HCT116 (cell line): ENCODE measurements around the gene MSTN. TPM values are rescaled to one million over a fixed set of nuclear protein-coding genes. Genes with fewer than 3 reads are reported as not detected.

Experiments used
- ATAC-seq: fragments of 200-7000 bp; cut with Tn5 transposase; 2 replicates; pipeline ENCODE4 v1.9.1; 2020; ENCODE audit warnings: mild to moderate bottlenecking, moderate library complexity
- BruUV-seq: library from RNA; stranded (reverse); fragments of 400-500 nt; replicated peaks from 2 replicates; lab custom pipeline; 2021; lab: Mats Ljungman, UMichigan
- CTCF ChIA-PET: fragments of 300-600 bp; sonication (Branson Sonifier 250); formaldehyde crosslinking; loops from one replicate; lab custom pipeline; 2021; ENCODE audit warnings: antibody characterized with exemption; lab: Charles Lee
- POLR2A ChIA-PET: fragments of 300-600, 350-600 bp; sonication (Branson Sonifier 250); formaldehyde crosslinking; loops from one replicate; lab custom pipeline; 2021; ENCODE audit warnings: antibody characterized with exemption; lab: Charles Lee
- RAD21 ChIA-PET, 2 experiments: fragments of 300-600 bp; sonication (Branson Sonifier 250); formaldehyde crosslinking; loops; one replicate each; lab custom pipeline; 2023; ENCODE audit warnings: low total read pairs in 2 of 2; ENCODE audit not compliant: uncharacterized antibody in 2 of 2, unreplicated experiment in 2 of 2, low non-redundant PET in 1 of 2; lab: Charles Lee
- DNase-seq: peaks from one replicate; pipeline ENCODE4 v3.0.0-alpha.2; 2010; ENCODE audit warnings: low read depth, low spot score
- H2AFZ ChIP-seq: fragments of 200-600 bp; shearing (Covaris generic), sonication (generic); 2 replicates; pipeline ENCODE4 v1.6.1; 2017; ENCODE audit warnings: low read depth, mixed run types, mixed read lengths, antibody characterized with exemption, low read length; ENCODE audit not compliant: poor library complexity, severe bottlenecking
- H3K27ac ChIP-seq: 2 replicates; pipeline ENCODE4 v1.5.1; 2012; ENCODE audit warnings: low read depth, low read length
- H3K27me3 ChIP-seq: fragments of 200-600 bp; sonication (generic); 2 replicates; pipeline ENCODE4 v1.6.1; 2016; ENCODE audit warnings: mixed run types, low read length, mixed read lengths; ENCODE audit not compliant: insufficient read depth
- H3K36me3 ChIP-seq, 2 experiments: fragments of 200-500 bp in 1 of 2; fragments of 200-600 bp in 1 of 2; sonication (Bioruptor generic) in 1 of 2; sonication (generic) in 1 of 2; 2 replicates each; pipeline versions ENCODE4 v1.5.1 to v1.6.1; 2014 to 2016; ENCODE audit warnings: low read length in 2 of 2, inconsistent platforms in 1 of 2, mixed read lengths in 1 of 2, mixed run types in 1 of 2; ENCODE audit not compliant: insufficient read depth in 2 of 2, control insufficient read depth in 1 of 2
- H3K4me1 ChIP-seq, 2 experiments: fragments of 200-600 bp in 1 of 2; sonication (generic) in 1 of 2; 2 replicates each; pipeline versions ENCODE4 v1.5.1 to v1.6.1; 2012 to 2017; ENCODE audit warnings: low read length in 2 of 2, inconsistent platforms in 1 of 2, mild to moderate bottlenecking in 1 of 2, mixed read lengths in 1 of 2, mixed run types in 1 of 2, moderate library complexity in 1 of 2; ENCODE audit not compliant: insufficient read depth in 2 of 2, control insufficient read depth in 1 of 2
- H3K4me2 ChIP-seq: fragments of 200-600 bp; sonication (generic); 2 replicates; pipeline ENCODE4 v1.6.1; 2017; ENCODE audit warnings: mixed run types, low read length, mixed read lengths
- H3K4me3 ChIP-seq, 2 experiments: fragments of 200-600 bp in 1 of 2; sonication (generic) in 1 of 2; replicated peaks in 1 of 2; 2 replicates each; pipeline ENCODE4 v1.5.1; 2011 to 2016; ENCODE audit warnings: low read length in 2 of 2, control low read depth in 1 of 2, low read depth in 1 of 2, mild to moderate bottlenecking in 1 of 2, mixed read lengths in 1 of 2, mixed run types in 1 of 2
- H3K79me2 ChIP-seq: fragments of 200-600 bp; sonication (generic); 2 replicates; pipeline ENCODE4 v1.6.1; 2017; ENCODE audit warnings: mild to moderate bottlenecking, mixed run types, low read length, moderate library complexity, mixed read lengths; ENCODE audit not compliant: insufficient read depth
- H3K9ac ChIP-seq: fragments of 200-600 bp; sonication (generic); 2 replicates; pipeline ENCODE4 v1.6.1; 2016; ENCODE audit warnings: low read length, mixed read lengths
- H3K9me2 ChIP-seq: fragments of 200-600 bp; sonication (generic), shearing (Covaris generic); 2 replicates; pipeline ENCODE4 v1.6.1; 2017; ENCODE audit warnings: mixed run types, mild to moderate bottlenecking, moderate library complexity; ENCODE audit not compliant: insufficient read depth
- H3K9me3 ChIP-seq, 2 experiments: fragments of 200-500 bp in 1 of 2; fragments of 200-600 bp in 1 of 2; sonication (Bioruptor generic) in 1 of 2; sonication (generic) in 1 of 2; 2 replicates each; pipeline ENCODE4 v1.6.1; 2014 to 2017; ENCODE audit warnings: low read length in 2 of 2, mixed read lengths in 2 of 2, inconsistent platforms in 1 of 2, low read depth in 1 of 2, mild to moderate bottlenecking in 1 of 2, mixed run types in 1 of 2, moderate library complexity in 1 of 2; ENCODE audit not compliant: control insufficient read depth in 1 of 2, insufficient read depth in 1 of 2
- H4K20me1 ChIP-seq: fragments of 200-600 bp; sonication (generic), shearing (Covaris generic); 2 replicates; pipeline ENCODE4 v1.6.1; 2017; ENCODE audit warnings: mixed run types, mild to moderate bottlenecking, moderate library complexity; ENCODE audit not compliant: insufficient read depth
- ATF3 ChIP-seq: IDR thresholded peaks from 2 replicates; pipeline ENCODE4 v1.6.1; 2012
- CEBPB ChIP-seq: IDR thresholded peaks from 2 replicates; pipeline ENCODE4 v1.6.1; 2012; ENCODE audit warnings: low read depth
- EGR1 ChIP-seq: IDR thresholded peaks from 2 replicates; pipeline ENCODE4 v1.6.1; 2012; ENCODE audit warnings: low read depth
- ELF1 ChIP-seq: IDR thresholded peaks from 2 replicates; pipeline ENCODE4 v1.6.1; 2012; ENCODE audit warnings: low read depth, borderline replicate concordance
- MAX ChIP-seq: IDR thresholded peaks from 2 replicates; pipeline ENCODE4 v1.6.1; 2012
- POLR2A ChIP-seq: IDR thresholded peaks from 2 replicates; pipeline ENCODE4 v1.7.0; 2011; ENCODE audit warnings: borderline replicate concordance; ENCODE audit not compliant: insufficient read depth, insufficient read length; ENCODE audit errors: extremely low read depth
- POLR2AphosphoS5 ChIP-seq: IDR thresholded peaks from 2 replicates; pipeline ENCODE4 v1.6.1; 2011; ENCODE audit warnings: mild to moderate bottlenecking, low read depth, low read length, moderate library complexity
- RAD21 ChIP-seq: IDR thresholded peaks from 2 replicates; pipeline ENCODE4 v1.6.1; 2012; ENCODE audit warnings: low read depth, mild to moderate bottlenecking
- REST ChIP-seq: IDR thresholded peaks from 2 replicates; pipeline ENCODE4 v1.6.1; 2012; ENCODE audit warnings: low read depth
- YY1 ChIP-seq: IDR thresholded peaks from 2 replicates; pipeline ENCODE4 v1.6.1; 2011; ENCODE audit warnings: low read length, low read depth, moderate library complexity, mild to moderate bottlenecking; ENCODE audit not compliant: insufficient replicate concordance; ENCODE audit errors: extremely low read depth
- ZBTB33 ChIP-seq: IDR thresholded peaks from 2 replicates; pipeline ENCODE4 v1.6.1; 2011; ENCODE audit warnings: mild to moderate bottlenecking, low read length, moderate library complexity; ENCODE audit not compliant: insufficient replicate concordance; ENCODE audit errors: extremely low read depth
- ZNF274 ChIP-seq: fragments of 200-500 bp; sonication (Bioruptor generic); IDR thresholded peaks from 2 replicates; pipeline ENCODE4 v1.6.1; 2014; ENCODE audit warnings: mild to moderate bottlenecking, low read depth, low read length, inconsistent platforms
- intact Hi-C: fragments of 100-400 bp; cut with micrococcal nuclease; formaldehyde crosslinking; loops from 2 replicates; pipeline ENCODE4 v1.10.0; 2022
- total RNA-seq: library from RNA; stranded (reverse); gene quantifications from one replicate; pipeline ENCODE4 v1.2.1, GENCODE V29; 2021; ENCODE audit not compliant: unreplicated experiment

MSTN gene
- total RNA-seq, 1 experiment from 2014 or later: 0.12 TPM

GRCh38 chr2:190105554-190105953, 43.0 kb upstream of the MSTN start:
- no peak overlapping the region for H3K4me3 ChIP-seq
- TF ChIP-seq RAD21 (no peak), ELF1 (no peak), MAX (no peak), CEBPB (no peak), ZBTB33 (no peak), ZNF274 (no peak), EGR1 (no peak), POLR2AphosphoS5 (no peak), ATF3 (no peak), POLR2A (no peak), YY1 (no peak), REST (no peak)
- ATAC-seq: no peak
- DNase-seq: no peak
- H3K9ac ChIP-seq: no peak overlapping the region
- no peaks in the 10 kb centered on the region for H3K9me2 ChIP-seq
- no peaks in the 10 kb centered on the region for H4K20me1 ChIP-seq
- no peaks in the 10 kb centered on the region for H3K79me2 ChIP-seq
- POLR2A ChIA-PET: no interaction called here
- RAD21 ChIA-PET: no interaction called here
- no peaks in the 10 kb centered on the region for H3K4me1 ChIP-seq
- no peak overlapping the region for H3K27ac ChIP-seq
- H3K9me3 ChIP-seq: 0 out of 4 replicates have a peak, but pooled peaks cover 0 to 5% of the 10 kb centered on the region in 2 experiments
- CTCF ChIA-PET: no interaction called here
- H2AFZ ChIP-seq: no peak overlapping the region
- no peaks in the 10 kb centered on the region for H3K36me3 ChIP-seq
- intact Hi-C loops: no loop called here
- BruUV-seq: no TSS peak
- no peak overlapping the region for H3K4me2 ChIP-seq
- H3K27me3 ChIP-seq: no peaks in the 10 kb centered on the region
